NB4 (cell line): ENCODE measurements around the gene C16orf54.

Experiments used
- CTCF ChIP-seq: IDR thresholded peaks from one replicate; pipeline ENCODE4 v1.5.1; 2012; ENCODE audit warnings: low read depth, low read length
- MAX ChIP-seq: IDR thresholded peaks from 2 replicates; pipeline ENCODE4 v1.6.1; 2011; ENCODE audit warnings: low read depth, low read length
- POLR2A ChIP-seq: IDR thresholded peaks from 2 replicates; pipeline ENCODE4 v1.6.1; 2011; ENCODE audit warnings: mild to moderate bottlenecking; ENCODE audit not compliant: insufficient read length; ENCODE audit errors: extremely low read depth

- TF ChIP-seq MAX (no peak), POLR2A (no peak), CTCF (no peak)
Measured at GRCh38 chr16:29777576-29778350, 32.0 kb upstream of the C16orf54 start, which contains the start of gene ZG16.
